ENCODE data around the gene TREML2. TPM values are rescaled to one million over a fixed set of nuclear protein-coding genes. Genes with fewer than 3 reads are reported as not detected.

TREML2 gene
- total RNA-seq, 1 donor from 2014 or later: not detected

DNA sequence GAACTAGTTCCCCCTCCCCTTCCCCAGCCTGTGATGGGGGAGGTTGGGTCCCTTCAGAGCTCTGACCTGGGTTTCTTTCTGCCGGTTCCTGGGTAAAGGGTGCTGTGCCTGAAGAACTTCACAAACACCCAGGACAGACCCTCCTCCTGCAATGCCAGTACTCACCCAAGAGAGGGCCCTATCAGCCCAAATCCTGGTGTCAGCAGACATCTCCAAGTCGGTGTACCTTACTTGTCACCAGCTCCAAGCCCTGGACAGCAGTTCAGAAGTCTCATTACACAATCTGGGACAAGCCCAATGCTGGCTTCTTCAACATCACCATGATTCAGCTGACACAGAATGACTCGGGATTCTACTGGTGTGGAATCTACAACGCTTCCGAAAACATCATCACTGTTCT lies 27.7 kb upstream of the TREML2 start:
- Mint-ChIP-seq H3K27me3 (peaks cover 27% of the 10 kb centered on the region), H3K27ac (no peak overlapping the region), H3K9me3 (ENCODE audit: low read depth) (no peaks in the 10 kb centered on the region), H3K4me1 (ENCODE audit: low read depth) (no peaks in the 10 kb centered on the region), H3K4me3 (ENCODE audit: low read depth) (no peak overlapping the region), H3K36me3 (ENCODE audit: insufficient read depth) (no peaks in the 10 kb centered on the region)
- TF ChIP-seq, protein P1, sequence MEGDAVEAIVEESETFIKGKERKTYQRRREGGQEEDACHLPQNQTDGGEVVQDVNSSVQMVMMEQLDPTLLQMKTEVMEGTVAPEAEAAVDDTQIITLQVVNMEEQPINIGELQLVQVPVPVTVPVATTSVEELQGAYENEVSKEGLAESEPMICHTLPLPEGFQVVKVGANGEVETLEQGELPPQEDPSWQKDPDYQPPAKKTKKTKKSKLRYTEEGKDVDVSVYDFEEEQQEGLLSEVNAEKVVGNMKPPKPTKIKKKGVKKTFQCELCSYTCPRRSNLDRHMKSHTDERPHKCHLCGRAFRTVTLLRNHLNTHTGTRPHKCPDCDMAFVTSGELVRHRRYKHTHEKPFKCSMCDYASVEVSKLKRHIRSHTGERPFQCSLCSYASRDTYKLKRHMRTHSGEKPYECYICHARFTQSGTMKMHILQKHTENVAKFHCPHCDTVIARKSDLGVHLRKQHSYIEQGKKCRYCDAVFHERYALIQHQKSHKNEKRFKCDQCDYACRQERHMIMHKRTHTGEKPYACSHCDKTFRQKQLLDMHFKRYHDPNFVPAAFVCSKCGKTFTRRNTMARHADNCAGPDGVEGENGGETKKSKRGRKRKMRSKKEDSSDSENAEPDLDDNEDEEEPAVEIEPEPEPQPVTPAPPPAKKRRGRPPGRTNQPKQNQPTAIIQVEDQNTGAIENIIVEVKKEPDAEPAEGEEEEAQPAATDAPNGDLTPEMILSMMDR (IDR thresholded peaks at IDR 0.05; ENCODE audit: unreplicated experiment): no peak
- DNase-seq (ENCODE audit: low spot score, unreplicated experiment): no peak

- TF ChIP-seq, protein P1 (IDR thresholded peaks at IDR 0.05; ENCODE audit: unreplicated experiment): no peak
- Mint-ChIP-seq H3K36me3 (ENCODE audit: insufficient read depth) (no peaks in the 10 kb centered on the region), H3K4me3 (ENCODE audit: low read depth) (no peak within 1 kb of the TSS), H3K27ac (no peak within 1 kb of the TSS), H3K9me3 (ENCODE audit: low read depth) (no peaks in the 10 kb centered on the region), H3K27me3 (peaks cover 27% of the 10 kb centered on the region), H3K4me1 (ENCODE audit: low read depth) (no peaks in the 10 kb centered on the region)
- no peak for DNase-seq (ENCODE audit: low spot score, unreplicated experiment)
Measured at GRCh38 chr6:41228096-41228495, 27.1 kb upstream of the TREML2 start, which contains the start of gene TREML4. TREML4 (plus strand) TSS chr6:41228349; CDS start chr6:41228428, 79 bp downstream.

GRCh38 chr6:41226752-41227151 lies 25.8 kb upstream of the TREML2 start:
- Mint-ChIP-seq H3K36me3 (ENCODE audit: insufficient read depth) (no peaks in the 10 kb centered on the region), H3K4me1 (ENCODE audit: low read depth) (no peaks in the 10 kb centered on the region), H3K4me3 (ENCODE audit: low read depth) (no peak overlapping the region), H3K9me3 (ENCODE audit: low read depth) (no peaks in the 10 kb centered on the region), H3K27me3 (peaks cover 27% of the 10 kb centered on the region), H3K27ac (no peak overlapping the region)
- TF ChIP-seq, protein P1 (IDR thresholded peaks at IDR 0.05; ENCODE audit: unreplicated experiment): no peak
- no peak for DNase-seq (ENCODE audit: low spot score, unreplicated experiment)

DNA sequence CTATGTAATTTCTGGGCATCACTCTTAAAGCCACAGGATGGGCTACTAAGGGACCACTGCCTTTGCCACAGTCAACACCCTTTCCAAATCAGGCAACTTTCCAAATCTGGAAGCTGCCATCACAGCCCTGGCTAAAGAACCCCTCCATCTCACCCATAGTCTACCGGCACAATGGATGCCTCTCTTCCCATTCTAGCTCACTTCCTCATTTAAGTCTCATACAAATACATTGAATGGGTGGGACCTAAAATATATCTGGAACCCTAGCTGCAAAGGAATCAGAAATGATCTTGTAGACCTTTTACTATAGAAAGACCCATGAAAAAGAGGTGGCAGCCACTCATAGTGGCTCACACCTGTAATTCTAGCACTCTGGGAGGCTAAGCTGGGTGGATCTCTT lies 23.9 kb upstream of the TREML2 start:
- TF ChIP-seq, protein P1 (IDR thresholded peaks at IDR 0.05; ENCODE audit: unreplicated experiment): no peak
- peaks cover 9% of the 10 kb centered on the region for H3K9me3 Mint-ChIP-seq (ENCODE audit: low read depth)
- no peaks in the 10 kb centered on the region for H3K36me3 Mint-ChIP-seq (ENCODE audit: insufficient read depth)
- DNase-seq (ENCODE audit: low spot score, unreplicated experiment): no peak
- no peaks in the 10 kb centered on the region for H3K4me1 Mint-ChIP-seq (ENCODE audit: low read depth)
- H3K27me3 Mint-ChIP-seq: peaks cover 18% of the 10 kb centered on the region
- H3K4me3 Mint-ChIP-seq (ENCODE audit: low read depth): no peak overlapping the region
- no peak overlapping the region for H3K27ac Mint-ChIP-seq

- H3K9me3 Mint-ChIP-seq (ENCODE audit: low read depth): peaks cover 16% of the 10 kb centered on the region
- peaks cover 2% of the 10 kb centered on the region for H3K36me3 Mint-ChIP-seq (ENCODE audit: insufficient read depth)
- H3K27me3 Mint-ChIP-seq: peaks cover 10% of the 10 kb centered on the region
- no peaks in the 10 kb centered on the region for H3K4me1 Mint-ChIP-seq (ENCODE audit: low read depth)
- TF ChIP-seq, protein P1 (IDR thresholded peaks at IDR 0.05; ENCODE audit: unreplicated experiment): no peak
- DNase-seq (ENCODE audit: low spot score, unreplicated experiment): no peak
- no peak overlapping the region for H3K4me3 Mint-ChIP-seq (ENCODE audit: low read depth)
- H3K27ac Mint-ChIP-seq: no peak overlapping the region
Measured at GRCh38 chr6:41222513-41222912, 21.6 kb upstream of the TREML2 start.
